GM18867 (cell line): ENCODE measurements around the gene HOATZ.

Experiments
- ATAC-seq: cut with Tn5 transposase; IDR thresholded peaks from one replicate; pipeline ENCODE4 v1.9.1; 2021; ENCODE audit warnings: mild to moderate bottlenecking, moderate library complexity; ENCODE audit not compliant: unreplicated experiment

The HOATZ gene

GRCh38 chr11:111514216-111515031, at the start of gene HOATZ:
Gene HOATZ (plus strand): TSS chr11:111514778. CDS start chr11:111514785, 7 bp downstream.
- no peak for ATAC-seq

GRCh38 chr11:111465400-111465799, 49.2 kb upstream of the HOATZ start:
- ATAC-seq = no peak

GRCh38 chr11:111466615-111467014, 48.0 kb upstream of the HOATZ start:
- no peak for ATAC-seq

- no peak for ATAC-seq
Measured at GRCh38 chr11:111469200-111469599, 45.4 kb upstream of the HOATZ start.

- ATAC-seq = no peak
Measured at GRCh38 chr11:111472228-111472627, 42.4 kb upstream of the HOATZ start.

- ATAC-seq = no peak
Measured at GRCh38 chr11:111474432-111474831, 40.1 kb upstream of the HOATZ start.

- no peak for ATAC-seq
Measured at GRCh38 chr11:111476366-111476765, 38.2 kb upstream of the HOATZ start.

GRCh38 chr11:111476956-111477355, 37.6 kb upstream of the HOATZ start:
- ATAC-seq = no peak

GRCh38 chr11:111477898-111478297, 36.7 kb upstream of the HOATZ start:
- no peak for ATAC-seq

- ATAC-seq = no peak
Measured at GRCh38 chr11:111479666-111480065, 34.9 kb upstream of the HOATZ start.

GRCh38 chr11:111483431-111483830, 31.1 kb upstream of the HOATZ start:
- ATAC-seq = no peak

GRCh38 chr11:111490496-111490895, 24.1 kb upstream of the HOATZ start:
- no peak for ATAC-seq

GRCh38 chr11:111494040-111494439, 20.5 kb upstream of the HOATZ start:
- no peak for ATAC-seq

GRCh38 chr11:111499483-111499882, 15.1 kb upstream of the HOATZ start:
- no peak for ATAC-seq

- no peak for ATAC-seq
Measured at GRCh38 chr11:111500481-111500880, 14.1 kb upstream of the HOATZ start.

GRCh38 chr11:111502611-111503010, 12.0 kb upstream of the HOATZ start:
- ATAC-seq = no peak

GRCh38 chr11:111510311-111510710, 4.3 kb upstream of the HOATZ start:
- ATAC-seq = no peak

- ATAC-seq = no peak
Measured at GRCh38 chr11:111512296-111513239, 2.0 kb upstream of the HOATZ start, which contains the start of gene BTG4. Gene BTG4 (minus strand): TSS chr11:111512386. CDS start chr11:111498776, 13,610 bp downstream.

- ATAC-seq = no peak
Measured at GRCh38 chr11:111513240-111513605, 1.4 kb upstream of the HOATZ start.

- no peak for ATAC-seq
Measured at GRCh38 chr11:111515591-111515990, 1.0 kb downstream of the HOATZ start.

GRCh38 chr11:111518668-111519067, 4.1 kb downstream of the HOATZ start:
- ATAC-seq = no peak

- no peak for ATAC-seq
Measured at GRCh38 chr11:111520560-111520959, 6.0 kb downstream of the HOATZ start.
